D721Med (cell line): ENCODE measurements around the gene ONECUT3.

Source experiments
- DNase-seq: peaks from one replicate; pipeline ENCODE4 v3.0.0; 2011; ENCODE audit warnings: low spot score; ENCODE audit not compliant: insufficient read length
- FAIRE-seq: peaks from 2 replicates; lab custom pipeline; 2011; peaks lifted over from hg19 to GRCh38; lab: Jason Lieb, UNC
- TF ChIP-seq, protein P1 (sequence below): IDR thresholded peaks from 2 replicates; pipeline ENCODE4 v1.5.1; 2012; ENCODE audit warnings: mild to moderate bottlenecking, control low read depth; ENCODE audit not compliant: insufficient read depth; ENCODE audit errors: missing control alignments

ONECUT3 gene

GRCh38 chr19:1805401-1806183, 52.3 kb downstream of the ONECUT3 start:
- TF ChIP-seq, protein P1, sequence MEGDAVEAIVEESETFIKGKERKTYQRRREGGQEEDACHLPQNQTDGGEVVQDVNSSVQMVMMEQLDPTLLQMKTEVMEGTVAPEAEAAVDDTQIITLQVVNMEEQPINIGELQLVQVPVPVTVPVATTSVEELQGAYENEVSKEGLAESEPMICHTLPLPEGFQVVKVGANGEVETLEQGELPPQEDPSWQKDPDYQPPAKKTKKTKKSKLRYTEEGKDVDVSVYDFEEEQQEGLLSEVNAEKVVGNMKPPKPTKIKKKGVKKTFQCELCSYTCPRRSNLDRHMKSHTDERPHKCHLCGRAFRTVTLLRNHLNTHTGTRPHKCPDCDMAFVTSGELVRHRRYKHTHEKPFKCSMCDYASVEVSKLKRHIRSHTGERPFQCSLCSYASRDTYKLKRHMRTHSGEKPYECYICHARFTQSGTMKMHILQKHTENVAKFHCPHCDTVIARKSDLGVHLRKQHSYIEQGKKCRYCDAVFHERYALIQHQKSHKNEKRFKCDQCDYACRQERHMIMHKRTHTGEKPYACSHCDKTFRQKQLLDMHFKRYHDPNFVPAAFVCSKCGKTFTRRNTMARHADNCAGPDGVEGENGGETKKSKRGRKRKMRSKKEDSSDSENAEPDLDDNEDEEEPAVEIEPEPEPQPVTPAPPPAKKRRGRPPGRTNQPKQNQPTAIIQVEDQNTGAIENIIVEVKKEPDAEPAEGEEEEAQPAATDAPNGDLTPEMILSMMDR = no peak
- DNase-seq (no peak), FAIRE-seq (no peak)

DNA sequence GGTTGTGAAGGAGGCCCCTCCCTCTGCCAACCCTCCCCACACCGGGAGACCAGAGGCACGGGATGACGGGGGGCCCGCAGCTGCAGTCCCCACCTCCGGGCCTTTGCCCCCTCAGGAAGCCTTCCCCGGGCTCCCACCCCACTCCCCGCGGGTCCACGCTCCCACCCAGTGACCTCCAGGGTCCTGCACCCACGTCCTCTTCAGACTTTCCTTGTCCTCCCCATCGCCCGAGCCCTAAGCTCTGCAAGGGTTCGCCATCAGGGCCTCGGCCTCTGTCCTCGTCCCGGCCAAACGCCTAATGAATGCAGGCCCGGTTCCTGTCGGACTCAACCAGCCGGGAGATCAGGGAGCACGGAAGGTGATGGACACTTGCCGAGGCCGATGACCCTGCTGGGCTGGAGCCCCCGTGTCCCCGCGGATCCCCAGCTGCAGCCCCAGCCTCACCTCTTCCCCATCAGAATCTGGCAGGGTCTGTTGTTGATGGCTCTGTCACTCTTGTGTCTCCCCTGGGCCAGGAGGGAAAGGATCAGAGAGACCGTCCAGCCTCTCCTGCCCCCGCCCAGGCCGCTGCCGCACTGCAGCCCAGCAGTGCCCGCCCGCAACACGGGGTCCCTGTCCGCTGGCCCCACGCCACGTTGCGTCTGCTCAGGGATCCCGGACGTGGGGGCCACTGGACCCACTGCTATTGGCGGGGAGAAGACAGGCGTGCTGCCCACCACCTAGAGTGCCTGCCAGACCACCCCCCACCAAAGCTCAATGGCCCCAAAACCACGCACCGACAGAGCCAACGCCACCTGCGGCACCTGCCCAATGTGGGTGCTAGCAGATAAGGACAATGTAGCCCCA, 53.1 kb downstream of the ONECUT3 start:
- FAIRE-seq (no peak), DNase-seq (no peak)
- TF ChIP-seq, protein P1 = no peak

DNA sequence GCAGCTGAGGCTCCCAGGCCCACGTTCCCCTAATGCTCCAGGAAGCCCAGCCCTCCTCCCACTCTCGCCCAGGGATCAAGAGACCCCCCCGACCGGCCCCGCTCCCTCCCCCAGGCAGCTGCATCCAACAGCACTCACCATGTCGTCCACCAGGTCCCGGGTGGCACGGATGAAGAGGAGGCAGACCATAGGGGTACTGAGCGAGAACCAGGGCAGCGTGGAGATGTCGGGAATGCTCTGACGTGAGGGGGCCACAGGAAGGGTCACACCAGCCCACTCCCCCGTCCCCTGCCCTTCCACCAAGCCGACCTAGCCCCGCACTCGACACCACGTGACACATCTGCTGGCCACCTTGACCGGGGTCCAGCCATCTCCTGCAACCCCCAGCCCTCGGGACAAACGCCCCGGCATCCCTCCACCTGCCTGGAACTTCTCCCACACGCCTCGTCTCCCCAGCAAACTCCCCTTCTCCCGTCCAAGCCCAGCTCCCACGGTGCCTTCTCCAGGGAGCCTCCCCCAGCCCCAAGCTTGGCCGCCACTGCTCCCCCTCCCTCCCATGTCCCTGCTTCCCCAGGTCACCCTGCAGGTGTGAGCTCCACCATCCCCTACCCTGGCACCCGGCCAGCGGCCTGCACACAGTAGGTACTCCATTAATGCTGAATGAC, 53.9 kb downstream of the ONECUT3 start:
- TF ChIP-seq, protein P1 = no peak
- DNase-seq = no peak
- FAIRE-seq = no peak

DNA sequence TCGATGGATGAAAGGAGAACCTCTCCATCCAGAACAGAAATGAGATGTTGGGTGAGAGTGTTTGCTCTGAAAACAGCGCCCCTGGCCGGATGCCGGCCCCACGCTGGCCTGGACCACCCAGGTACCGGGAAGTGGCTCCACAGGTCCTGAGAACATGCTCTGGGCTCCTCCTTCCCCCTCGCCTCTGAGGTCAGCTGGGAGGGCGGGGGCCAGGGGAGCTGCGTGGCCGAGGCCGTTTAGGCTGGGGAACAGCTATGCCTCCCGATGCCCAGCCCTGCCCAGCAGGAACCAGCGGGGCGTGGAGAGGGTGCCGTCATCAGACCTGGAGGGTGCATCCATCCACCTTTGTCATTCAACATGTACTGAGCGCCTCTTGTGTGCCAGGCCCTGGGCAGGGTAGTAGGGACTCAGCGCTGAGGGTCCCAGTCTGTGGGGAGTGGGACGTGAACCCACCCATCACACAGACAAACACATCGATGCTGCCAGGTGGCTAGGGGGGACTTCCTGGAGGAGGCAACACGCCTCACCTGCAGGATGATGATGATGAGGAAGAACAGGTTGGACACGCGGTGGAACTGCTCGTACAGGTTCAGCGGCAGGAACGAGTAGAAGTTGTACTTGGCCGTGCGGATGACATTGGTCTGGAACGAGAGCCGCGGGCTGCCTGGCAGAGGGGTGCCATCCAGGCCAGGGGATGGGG, 54.5 kb downstream of the ONECUT3 start:
- TF ChIP-seq, protein P1 = no peak
- no peak for FAIRE-seq
- no peak for DNase-seq

DNA sequence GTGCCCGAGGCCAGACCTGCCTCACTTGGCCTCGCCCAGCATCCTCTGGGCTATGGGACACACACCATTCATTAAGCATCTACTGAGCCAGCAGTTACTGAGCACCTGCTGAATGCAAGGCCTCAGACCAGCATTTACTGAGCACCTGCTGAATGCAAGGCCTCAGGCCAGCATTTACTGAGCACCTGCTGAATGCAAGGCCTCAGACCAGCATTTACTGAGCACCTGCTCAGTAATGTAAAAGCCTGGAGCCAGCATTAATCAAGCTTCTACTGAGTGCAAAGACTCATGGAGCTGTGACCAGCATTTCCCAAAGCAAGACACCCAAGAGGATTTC, 55.1 kb downstream of the ONECUT3 start:
- TF ChIP-seq, protein P1 = no peak
- FAIRE-seq (no peak), DNase-seq (no peak)

GRCh38 chr19:1809678-1810077, 56.4 kb downstream of the ONECUT3 start:
- FAIRE-seq (no peak), DNase-seq (no peak)
- TF ChIP-seq, protein P1 = no peak
